AG20443 (cell line): Measurements from ENCODE around the gene SPOP.
"Not testable (repeated sequence)": the region's sequence is repeated elsewhere in the genome, so short reads cannot be mapped to it uniquely, and the experiment has no call there.

Experiments
- DNase-seq: peaks from one replicate; pipeline ENCODE4 v3.0.0; 2012; ENCODE audit warnings: low spot score, mixed read lengths

The SPOP gene

GRCh38 chr17:49647256-49647585, 30.7 kb downstream of the SPOP start:
- DNase-seq, result no peak

GRCh38 chr17:49646391-49647255, 31.3 kb downstream of the SPOP start:
- peak; percentile 45 for DNase-seq

- not testable (repeated sequence) for DNase-seq
Measured at GRCh38 chr17:49646056-49646390, 31.9 kb downstream of the SPOP start.

- DNase-seq, result no peak
Measured at GRCh38 chr17:49645654-49646053, 32.2 kb downstream of the SPOP start.

GRCh38 chr17:49640556-49640955, 37.3 kb downstream of the SPOP start:
- no peak for DNase-seq

GRCh38 chr17:49638818-49639217, 39.1 kb downstream of the SPOP start:
- DNase-seq, result no peak

- DNase-seq, result no peak
Measured at GRCh38 chr17:49637739-49638138, 40.2 kb downstream of the SPOP start.

- peak; percentile 20 for DNase-seq
Measured at GRCh38 chr17:49637050-49637449, 40.8 kb downstream of the SPOP start.

GRCh38 chr17:49635121-49635520, 42.8 kb downstream of the SPOP start:
- no peak for DNase-seq

- no peak for DNase-seq
Measured at GRCh38 chr17:49634485-49634860, 43.4 kb downstream of the SPOP start.

GRCh38 chr17:49633762-49634484, 44.0 kb downstream of the SPOP start:
- DNase-seq, result no peak

GRCh38 chr17:49633250-49633649, 44.6 kb downstream of the SPOP start:
- no peak for DNase-seq

- DNase-seq, result no peak
Measured at GRCh38 chr17:49632201-49632600, 45.7 kb downstream of the SPOP start.

GRCh38 chr17:49631496-49631895, 46.4 kb downstream of the SPOP start:
- DNase-seq, result no peak

GRCh38 chr17:49630113-49630900, 47.6 kb downstream of the SPOP start:
- no peak for DNase-seq

GRCh38 chr17:49629447-49629846, 48.5 kb downstream of the SPOP start:
- DNase-seq, result no peak

GRCh38 chr17:49624896-49625295, 53.0 kb downstream of the SPOP start:
- peak; percentile 50 for DNase-seq

- no peak for DNase-seq
Measured at GRCh38 chr17:49621946-49622529, 55.9 kb downstream of the SPOP start.

GRCh38 chr17:49621420-49621819, 56.5 kb downstream of the SPOP start:
- no peak for DNase-seq

- no peak for DNase-seq
Measured at GRCh38 chr17:49618028-49618611, 59.8 kb downstream of the SPOP start.

GRCh38 chr17:49616601-49617131, 61.2 kb downstream of the SPOP start:
- peak; percentile 81 for DNase-seq

GRCh38 chr17:49616086-49616485, 61.8 kb downstream of the SPOP start:
- peak; percentile 29 for DNase-seq
